22Rv1 (cell line): ENCODE measurements around the gene DNASE2.

ENCODE experiments used
- CTCF ChIP-seq: fragments of 450-650 bp; IDR thresholded peaks from 2 replicates; pipeline ENCODE4 v1.5.1; 2017; ENCODE audit warnings: mild to moderate bottlenecking
- ZFX ChIP-seq: fragments of 450-650 bp; IDR thresholded peaks from 2 replicates; pipeline ENCODE4 v1.6.1; 2017; ENCODE audit warnings: antibody characterized with exemption, borderline replicate concordance

GRCh38 chr19:12875086-12875485 lies 6.2 kb downstream of the DNASE2 start:
- TF ChIP-seq CTCF (no peak), ZFX (no peak)
